ENCODE results near the gene HMG20B. TPM values are rescaled to one million over a fixed set of nuclear protein-coding genes. Genes with fewer than 3 reads are reported as not detected.
"Not testable (repeated sequence)": the region's sequence is repeated elsewhere in the genome, so short reads cannot be mapped to it uniquely, and the experiment has no call there.

HMG20B gene
- total RNA-seq, 1 experiment from 2014 or later = 131 TPM

DNA sequence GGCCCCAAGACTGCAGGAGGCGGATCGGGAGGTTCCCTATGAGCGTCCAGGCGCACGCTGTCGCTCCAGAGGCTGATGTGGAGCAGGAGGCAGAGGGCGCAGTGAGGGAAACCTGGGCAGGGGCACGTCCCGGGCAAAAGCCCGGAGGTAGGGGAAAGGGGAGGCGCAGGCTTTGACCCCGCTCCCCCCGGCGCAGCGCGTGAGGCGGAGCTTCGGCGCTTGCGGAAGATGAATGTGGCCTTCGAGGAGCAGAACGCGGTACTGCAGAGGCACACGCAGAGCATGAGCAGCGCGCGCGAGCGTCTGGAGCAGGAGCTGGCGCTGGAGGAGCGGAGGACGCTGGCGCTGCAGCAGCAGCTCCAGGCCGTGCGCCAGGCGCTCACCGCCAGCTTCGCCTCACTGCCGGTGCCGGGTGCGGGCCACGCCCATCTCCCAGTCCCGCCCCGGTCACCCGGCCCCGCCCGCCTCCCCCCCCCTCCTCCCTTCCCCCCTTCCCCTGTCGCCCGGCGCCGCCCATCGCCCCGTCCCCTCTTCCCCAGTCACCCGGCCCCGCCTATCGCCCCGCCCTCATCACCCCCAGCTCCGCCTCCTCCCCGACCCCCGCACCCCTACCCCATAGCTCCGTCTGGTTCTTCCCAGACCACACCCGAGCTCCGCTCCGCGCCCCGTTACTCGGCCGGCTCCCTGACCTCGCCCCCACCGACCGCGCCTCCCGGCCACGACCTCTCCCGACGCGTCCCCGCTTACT, 4.1 kb downstream of the HMG20B start:
- in situ Hi-C loops (cut with HindIII; ENCODE audit: low sequenced_read_pairs) = loop anchor here (5.0 kb wide), 1 partner anchor 45 kb away; no protein-coding TSS in a partner anchor
- no peak for DNase-seq (ENCODE audit: low spot score)

DNA sequence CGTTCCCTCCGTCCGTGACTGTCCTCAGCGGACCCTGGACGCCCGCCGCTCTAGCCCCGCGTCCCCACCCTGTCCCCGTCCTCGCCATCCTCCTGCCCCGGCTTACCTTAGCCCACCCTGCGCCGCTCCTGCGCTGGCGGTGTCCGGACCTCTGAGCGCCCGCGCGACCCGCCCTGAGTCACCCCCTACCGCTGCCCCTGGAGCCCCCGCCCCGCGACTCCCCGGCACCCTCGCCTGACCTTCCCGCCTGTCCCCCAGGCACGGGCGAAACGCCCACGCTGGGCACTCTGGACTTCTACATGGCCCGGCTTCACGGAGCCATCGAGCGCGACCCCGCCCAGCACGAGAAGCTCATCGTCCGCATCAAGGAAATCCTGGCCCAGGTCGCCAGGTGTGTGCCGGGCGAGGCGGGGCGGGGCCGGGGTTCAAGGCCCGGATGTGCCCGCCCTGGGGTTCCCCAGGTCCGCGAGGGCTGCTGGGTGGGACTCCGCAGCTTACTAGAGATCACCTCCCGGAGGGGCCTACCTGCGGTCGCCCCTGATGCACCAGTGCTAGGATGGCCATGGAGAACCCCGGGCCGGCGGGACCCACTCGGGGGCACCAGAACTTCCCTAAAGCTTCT, 5.1 kb downstream of the HMG20B start:
- no peak for DNase-seq (ENCODE audit: low spot score)
- in situ Hi-C loops (cut with HindIII; ENCODE audit: low sequenced_read_pairs) = loop anchor here (5.0 kb wide), 1 partner anchor 44 kb away; no protein-coding TSS in a partner anchor

DNA sequence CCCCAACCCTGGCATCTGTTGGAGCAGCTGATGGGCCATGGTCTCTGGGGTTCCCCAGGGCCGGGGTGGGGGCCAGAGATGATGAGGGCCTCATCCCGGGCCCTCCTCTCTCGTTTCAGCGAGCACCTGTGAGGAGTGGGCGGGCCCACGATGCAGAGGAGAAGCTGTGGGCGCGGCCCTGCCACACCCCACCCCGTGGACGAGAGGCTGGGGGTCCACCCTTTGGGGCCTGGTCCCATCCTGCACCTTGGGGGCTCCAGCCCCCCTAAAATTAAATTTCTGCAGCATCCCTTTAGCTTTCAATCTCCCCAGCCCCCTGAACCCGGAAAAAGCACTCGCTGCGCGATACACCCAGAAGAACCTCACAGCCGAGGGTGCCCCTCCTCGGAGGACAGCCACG, 5.6 kb downstream of the HMG20B start:
- DNase-seq (ENCODE audit: low spot score) = no peak
- in situ Hi-C loops (cut with HindIII; ENCODE audit: low sequenced_read_pairs) = loop anchor here (5.0 kb wide), 1 partner anchor 44 kb away; no protein-coding TSS in a partner anchor

DNA sequence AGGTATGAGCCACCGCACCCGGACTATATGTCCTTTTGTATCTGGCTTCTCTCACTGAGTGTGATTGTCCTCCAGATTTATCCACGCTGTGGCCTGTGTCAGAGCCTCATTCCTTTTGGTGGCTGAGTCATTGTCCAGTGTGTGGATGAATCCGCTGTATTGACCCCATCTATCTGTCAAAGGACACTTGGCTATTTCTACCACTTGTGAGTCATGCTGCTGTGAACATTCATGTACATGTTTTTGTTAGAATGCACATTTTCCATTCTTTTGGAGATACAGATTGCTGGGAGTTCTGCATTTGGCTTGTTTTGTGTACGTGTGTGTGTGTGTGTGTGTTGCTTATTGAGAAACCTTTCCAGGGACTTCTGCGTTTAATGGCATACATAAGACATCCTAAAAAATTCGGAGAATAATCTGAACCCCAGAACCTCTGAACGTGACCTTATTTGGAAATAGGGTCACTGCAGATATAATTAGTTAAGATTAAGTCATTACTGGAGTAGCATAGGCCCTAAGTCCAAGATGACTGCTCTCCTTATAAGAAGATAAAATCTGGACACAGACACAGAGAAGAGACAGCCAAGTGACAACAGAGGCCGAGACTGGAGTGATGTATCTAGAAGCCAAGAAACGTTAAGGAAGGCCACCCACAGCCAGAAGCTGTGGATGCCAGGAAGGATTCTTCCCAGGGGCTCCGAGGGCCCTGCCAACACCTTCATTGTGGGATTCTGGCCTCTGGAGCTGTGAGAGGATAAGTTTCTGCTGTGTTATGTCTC, 7.6 kb downstream of the HMG20B start:
- no peak for DNase-seq (ENCODE audit: low spot score)
- in situ Hi-C loops (cut with HindIII; ENCODE audit: low sequenced_read_pairs) = no loop called here

DNA sequence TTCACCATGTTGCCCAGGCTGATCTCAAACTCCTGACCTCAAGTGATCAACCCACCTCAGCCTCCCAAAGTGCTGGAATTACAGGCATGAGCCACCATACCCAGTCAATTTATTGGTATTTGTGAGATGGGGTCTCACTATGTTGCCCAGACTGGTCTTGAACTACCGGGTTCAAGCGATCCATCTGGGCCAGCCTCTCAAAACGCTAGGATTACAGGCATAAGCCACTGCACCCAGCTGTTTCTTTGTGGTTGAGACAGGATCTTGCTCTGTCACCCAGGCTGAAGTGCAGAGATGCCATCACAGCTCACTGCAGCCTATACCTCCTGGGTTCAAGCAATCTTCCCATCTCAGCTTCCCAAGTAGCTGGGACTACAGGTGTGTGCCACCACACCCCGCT, 9.0 kb downstream of the HMG20B start:
- in situ Hi-C loops (cut with HindIII; ENCODE audit: low sequenced_read_pairs); DNase-seq (ENCODE audit: low spot score): not testable (repeated sequence)

DNA sequence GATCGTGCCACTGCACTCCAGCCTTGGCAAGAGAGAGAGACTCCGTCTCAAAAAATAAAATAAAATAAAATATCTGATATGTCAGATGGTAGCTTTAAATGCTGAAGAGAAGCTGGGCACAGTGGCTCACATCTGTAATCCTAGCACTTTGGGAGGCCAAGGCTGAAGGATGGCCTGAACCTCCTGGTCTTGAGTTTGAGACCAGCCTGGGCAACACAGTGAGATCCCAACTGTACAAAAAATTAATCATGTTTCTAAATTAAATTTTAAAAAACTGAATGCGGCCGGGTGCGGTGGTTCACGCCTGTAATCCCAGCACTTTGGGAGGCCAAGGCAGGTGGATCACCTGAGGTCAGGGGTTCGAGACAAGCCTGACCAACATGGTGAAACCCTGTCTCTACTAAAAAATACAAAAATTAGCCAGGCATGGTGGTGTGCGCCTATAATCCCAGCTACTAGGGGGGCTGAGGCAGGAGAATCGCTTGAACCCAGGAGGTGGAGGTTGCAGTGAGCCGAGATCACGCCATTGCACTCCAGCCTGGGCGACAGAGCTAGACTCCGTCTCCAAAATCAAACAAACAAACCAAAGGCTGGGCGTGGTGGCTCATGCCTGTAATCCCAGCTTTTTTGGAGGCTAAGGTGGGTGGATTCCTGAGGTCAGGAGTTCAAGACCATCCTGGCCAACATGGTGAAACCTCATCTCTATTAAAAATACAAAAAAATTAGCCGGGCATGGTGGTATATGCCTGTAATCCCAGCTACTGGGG, 11.5 kb downstream of the HMG20B start:
- DNase-seq (ENCODE audit: low spot score); in situ Hi-C loops (cut with HindIII; ENCODE audit: low sequenced_read_pairs): not testable (repeated sequence)

DNA sequence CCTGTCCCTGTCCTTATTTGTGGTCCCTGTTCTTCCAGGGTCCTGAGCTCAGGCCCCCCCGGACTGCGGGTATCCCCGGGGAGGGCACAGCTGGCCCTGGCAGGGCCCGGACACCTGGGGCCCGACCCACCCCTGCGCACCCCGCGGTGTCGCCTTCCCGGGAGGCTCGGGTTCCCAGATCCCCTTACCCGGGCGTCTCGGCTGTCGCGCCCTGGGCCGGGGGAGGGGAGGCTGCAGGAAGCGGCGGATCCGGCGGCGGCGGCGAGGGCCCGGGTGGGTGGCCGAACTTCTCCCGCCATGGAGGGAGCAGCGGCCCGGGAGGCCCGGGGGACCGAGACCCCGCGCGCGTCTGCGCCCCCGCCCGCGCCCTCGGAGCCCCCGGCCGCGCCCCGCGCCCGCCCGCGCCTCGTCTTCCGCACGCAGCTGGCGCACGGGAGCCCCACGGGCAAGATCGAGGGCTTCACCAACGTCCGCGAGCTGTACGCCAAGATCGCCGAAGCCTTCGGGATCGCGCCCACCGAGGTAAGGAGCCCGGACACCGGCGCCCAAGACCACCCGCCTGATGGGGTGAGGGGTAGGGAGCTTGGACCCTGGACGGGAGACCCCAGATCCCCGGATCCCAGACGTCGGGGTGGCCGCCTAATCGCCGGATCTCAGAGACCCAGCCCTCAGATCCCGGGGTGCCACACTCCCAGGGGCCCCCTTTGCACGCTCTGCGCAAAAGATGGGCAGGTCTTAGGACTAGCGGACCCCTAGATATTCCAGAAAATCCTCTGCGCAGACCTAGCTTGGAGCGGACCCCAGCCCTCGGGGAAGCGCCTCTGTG, 12.8 kb downstream of the HMG20B start, which contains the start of gene GIPC3:
Gene GIPC3, plus strand, starts transcription at position 178 of the 826 bp plus-strand sequence. Its CDS starts 120 bp downstream, at position 298.
- in situ Hi-C loops (cut with HindIII; ENCODE audit: low sequenced_read_pairs) = no loop called here
- DNase-seq (ENCODE audit: low spot score) = no peak

DNA sequence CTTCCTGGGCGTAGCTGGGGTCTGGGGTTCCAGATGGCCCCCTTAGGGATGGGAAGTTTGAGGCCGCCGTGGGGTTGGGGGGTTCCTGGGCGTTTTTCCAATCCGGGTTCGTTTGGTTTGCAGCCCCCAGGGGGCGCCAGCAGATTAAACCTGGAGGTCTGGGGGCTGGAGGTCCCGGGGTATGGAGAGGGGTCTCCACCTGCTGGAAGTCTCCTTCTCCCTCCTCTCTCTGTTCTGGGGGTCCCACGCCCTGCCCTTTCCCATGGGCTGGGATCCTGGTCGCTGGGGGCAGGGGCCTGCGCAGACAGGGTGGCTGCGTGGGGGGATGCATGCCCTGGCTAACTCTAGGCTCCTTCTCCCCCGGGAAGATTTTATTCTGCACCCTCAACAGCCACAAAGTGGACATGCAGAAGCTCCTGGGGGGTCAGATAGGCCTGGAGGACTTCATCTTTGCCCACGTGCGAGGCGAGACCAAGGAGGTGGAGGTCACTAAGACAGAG, 13.4 kb downstream of the HMG20B start:
- DNase-seq (ENCODE audit: low spot score) = no peak
- in situ Hi-C loops (cut with HindIII; ENCODE audit: low sequenced_read_pairs) = no loop called here

DNA sequence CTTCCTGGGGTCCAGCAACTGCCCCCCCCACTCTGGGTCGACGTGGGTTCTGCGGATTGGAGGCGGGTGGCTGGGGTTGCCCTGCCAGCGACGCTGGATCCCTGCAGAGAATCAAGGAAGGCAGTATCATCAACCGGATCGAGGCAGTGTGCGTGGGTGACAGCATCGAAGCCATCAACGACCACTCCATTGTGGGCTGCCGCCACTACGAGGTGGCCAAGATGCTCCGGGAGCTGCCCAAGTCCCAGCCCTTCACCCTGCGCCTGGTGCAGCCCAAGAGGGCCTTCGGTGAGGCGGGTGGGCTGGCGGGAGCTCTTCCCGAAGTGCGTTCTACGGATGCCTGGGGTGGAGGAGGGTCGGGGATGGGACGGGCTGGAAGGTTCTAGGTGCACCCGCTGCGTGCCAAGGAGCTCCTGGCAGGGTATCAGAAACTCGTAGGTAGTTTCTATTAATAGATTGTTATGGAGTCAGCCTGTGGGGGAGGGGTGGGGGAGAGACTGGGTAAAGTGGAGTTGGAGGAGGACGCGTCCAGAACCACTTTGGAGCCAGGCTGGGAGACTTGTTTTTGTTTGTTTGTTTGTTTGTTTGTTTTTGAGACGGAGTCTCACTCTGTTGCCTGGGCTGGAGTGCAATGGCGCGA, 14.1 kb downstream of the HMG20B start:
- no peak for DNase-seq (ENCODE audit: low spot score)
- in situ Hi-C loops (cut with HindIII; ENCODE audit: low sequenced_read_pairs) = no loop called here

DNA sequence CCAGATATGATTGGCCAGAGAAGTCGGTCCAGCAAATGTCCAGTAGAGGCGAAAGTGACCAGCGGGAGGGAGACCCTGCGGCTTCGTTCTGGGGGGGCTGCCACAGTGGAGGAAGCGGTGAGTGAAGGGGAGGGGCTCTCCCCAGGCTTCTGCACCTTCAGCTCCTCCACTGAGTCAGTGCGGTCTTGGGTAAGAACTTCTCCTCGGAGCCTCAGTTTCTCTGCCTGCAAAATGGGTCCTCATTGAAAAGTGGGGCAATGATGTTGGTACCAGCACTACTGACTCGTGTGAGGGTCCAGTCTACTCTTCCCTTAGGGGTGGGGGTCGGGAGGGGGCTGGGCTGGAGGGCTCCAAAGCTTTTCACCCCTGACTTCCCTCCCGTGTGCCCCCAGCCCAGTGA, 16.7 kb downstream of the HMG20B start:
- in situ Hi-C loops (cut with HindIII; ENCODE audit: low sequenced_read_pairs) = no loop called here
- DNase-seq (ENCODE audit: low spot score) = no peak

DNA sequence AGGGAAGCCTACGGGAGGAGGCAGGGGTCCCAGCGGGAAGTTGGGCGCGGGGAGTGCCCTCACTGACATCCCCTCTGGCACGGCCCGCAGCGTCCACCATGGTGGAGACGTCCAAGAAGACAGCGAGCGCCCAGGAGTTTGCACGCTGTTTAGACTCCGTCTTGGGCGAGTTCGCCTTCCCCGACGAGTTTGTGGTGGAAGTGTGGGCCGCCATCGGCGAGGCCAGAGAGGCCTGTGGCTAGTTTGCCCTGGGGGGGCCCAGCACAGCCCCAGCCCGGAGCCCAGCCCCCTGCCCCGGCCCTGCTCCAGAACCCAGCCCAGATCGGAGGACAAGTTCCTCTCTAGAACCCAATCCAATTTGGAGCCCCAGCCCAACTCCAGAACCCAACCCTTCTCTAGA, 17.2 kb downstream of the HMG20B start:
- in situ Hi-C loops (cut with HindIII; ENCODE audit: low sequenced_read_pairs) = no loop called here
- DNase-seq (ENCODE audit: low spot score) = no peak

DNA sequence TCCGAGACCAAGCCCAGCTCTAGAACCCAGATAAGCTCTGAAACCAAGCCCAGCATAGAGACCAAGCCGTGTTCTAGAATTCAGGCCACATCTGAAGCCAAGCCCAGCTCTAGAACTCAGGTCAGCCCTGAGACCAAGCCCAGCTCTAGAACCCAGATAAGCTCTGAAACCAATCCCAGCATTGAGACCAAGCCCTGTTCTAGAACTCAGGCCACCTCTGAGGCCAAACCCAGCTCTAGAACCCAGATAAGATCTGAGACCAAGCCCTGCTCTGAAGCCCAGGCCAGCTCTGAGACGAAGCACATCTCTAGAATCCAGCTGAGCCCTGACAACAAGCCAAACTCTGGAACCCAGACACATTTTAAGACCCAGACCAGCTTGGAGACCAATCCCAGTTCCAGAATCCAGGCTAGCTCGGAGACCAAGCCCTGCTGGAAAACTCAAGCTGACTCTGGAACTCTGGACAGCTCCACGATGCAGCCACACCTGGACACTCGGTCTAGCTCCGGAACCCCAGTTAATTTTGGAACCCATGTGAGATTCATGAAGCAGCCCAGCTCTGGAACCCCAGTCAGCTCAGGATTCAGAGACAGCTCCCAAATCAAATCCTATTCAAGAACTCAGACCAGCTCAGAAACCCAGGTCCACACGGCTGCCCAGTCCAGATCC, 18.4 kb downstream of the HMG20B start:
- no peak for DNase-seq (ENCODE audit: low spot score)
- in situ Hi-C loops (cut with HindIII; ENCODE audit: low sequenced_read_pairs) = no loop called here

DNA sequence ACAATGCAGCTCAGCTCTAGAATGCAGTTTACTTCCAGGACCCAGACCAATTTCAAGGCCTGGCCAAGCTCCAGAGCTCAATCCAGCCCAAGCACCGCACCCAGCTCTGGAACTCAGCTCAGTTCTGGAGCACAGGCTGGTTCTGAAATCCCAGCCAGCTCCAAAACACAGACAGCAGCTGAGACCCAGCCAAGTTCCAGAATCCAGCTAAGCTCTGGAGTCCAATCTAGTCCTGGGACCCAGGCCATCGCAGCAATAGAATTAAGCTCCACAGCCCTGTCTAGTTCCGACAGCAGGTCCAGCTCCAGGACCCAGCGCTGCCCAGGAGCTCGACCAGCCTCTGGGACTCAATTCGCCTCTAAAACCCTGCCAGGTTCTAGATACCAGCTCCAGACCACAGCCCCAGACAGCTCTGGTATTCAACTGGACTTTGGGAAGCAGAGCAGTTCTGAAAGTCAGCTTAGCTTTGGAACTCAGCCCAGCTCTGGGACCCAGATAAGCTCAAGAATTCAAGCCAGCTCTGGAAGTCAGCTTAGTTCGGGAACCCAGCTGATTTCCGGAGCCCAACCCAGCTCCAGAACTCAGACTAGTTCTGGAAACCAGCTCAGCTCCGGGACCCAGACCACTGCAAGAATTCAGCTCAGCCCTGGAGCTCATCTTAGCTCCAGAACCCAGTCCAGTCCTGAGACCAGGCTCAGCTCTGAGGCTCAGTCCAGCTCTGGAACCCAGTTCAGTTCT, 19.3 kb downstream of the HMG20B start:
- in situ Hi-C loops (cut with HindIII; ENCODE audit: low sequenced_read_pairs) = no loop called here
- no peak for DNase-seq (ENCODE audit: low spot score)

DNA sequence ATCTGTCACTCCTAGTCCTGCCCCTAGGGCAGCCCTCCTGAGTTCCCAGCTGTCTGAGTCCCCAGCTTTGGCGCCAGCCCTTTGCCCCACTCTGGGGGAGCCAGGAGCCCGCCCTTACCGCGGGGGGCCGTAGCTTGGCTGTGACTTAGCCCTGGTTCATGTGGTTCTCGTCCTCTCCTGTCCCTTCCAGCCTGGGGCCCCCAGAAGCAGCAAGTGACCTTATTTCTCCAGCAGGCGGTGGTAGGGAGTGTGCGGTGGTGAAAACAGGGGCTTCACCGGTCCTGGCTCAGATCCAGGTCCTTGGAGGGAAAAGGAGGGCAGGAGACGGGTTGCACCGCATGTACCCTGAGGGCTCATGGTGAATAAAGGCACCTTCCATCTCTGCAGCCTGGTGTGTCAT, 20.4 kb downstream of the HMG20B start:
- DNase-seq (ENCODE audit: low spot score) = no peak
- in situ Hi-C loops (cut with HindIII; ENCODE audit: low sequenced_read_pairs) = no loop called here

DNA sequence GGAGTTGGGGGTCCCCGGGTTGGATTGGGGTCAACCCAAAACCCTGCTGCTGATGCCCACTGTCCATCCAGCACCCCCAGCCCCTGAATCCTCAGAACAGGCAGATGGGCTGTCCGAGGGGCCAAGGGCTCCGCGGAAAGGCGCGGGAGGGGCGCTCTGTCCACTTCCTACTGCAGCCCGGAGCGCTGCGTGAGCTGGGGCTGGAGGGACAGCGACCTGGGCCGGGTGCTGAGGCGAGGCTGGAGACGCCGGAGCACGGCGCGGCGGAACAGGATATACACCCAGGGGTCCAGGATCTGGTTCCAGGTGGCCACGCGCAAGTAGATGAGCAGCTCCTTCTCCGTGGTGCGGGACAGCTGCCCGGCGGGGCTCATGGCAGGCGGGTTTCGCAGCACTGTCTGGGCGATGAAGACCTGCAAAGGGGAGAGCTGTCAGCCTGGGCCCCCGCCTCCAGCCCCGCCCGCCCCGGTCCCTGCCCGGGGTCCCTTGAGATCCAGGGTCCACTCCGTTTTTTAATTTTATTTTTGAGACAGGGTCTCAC, 22.8 kb downstream of the HMG20B start:
- DNase-seq (ENCODE audit: low spot score) = no peak
- in situ Hi-C loops (cut with HindIII; ENCODE audit: low sequenced_read_pairs) = no loop called here

DNA sequence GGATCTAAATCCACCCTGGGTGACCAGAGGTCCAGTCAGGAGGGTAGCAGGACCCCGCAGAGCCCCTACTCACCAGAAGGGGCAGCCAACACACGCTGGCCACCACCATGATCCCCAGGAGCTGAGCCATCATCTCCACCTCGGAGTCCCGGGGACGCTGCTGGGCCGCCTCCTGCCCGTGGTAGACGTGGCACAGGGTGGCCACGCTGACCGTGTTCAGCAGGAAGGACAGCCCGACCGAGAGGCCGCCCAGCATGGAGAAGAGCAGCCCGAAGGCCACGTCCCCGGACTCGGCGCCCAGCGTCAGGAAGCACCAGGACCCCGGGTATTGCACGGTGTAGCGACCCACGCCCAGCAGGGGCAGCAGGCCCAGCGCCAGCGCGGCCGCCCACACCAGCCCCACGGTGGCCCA, 27.0 kb downstream of the HMG20B start:
- in situ Hi-C loops (cut with HindIII; ENCODE audit: low sequenced_read_pairs) = no loop called here
- DNase-seq (ENCODE audit: low spot score) = no peak

Measured in G401 (cell line).